Mesodermal cell (in vitro differentiated cells): Measurements from ENCODE around the gene CMPK2.

Experiments
- H3K27ac ChIP-seq: 2 replicates; pipeline ENCODE4 v1.7.0; 2013; ENCODE audit warnings: mild to moderate bottlenecking, low read depth, low read length, moderate library complexity; ENCODE audit not compliant: severe bottlenecking
- H3K36me3 ChIP-seq: 2 replicates; pipeline ENCODE4 v1.7.1; 2013; ENCODE audit warnings: mild to moderate bottlenecking, low read length, moderate library complexity; ENCODE audit not compliant: control insufficient read depth, insufficient read depth
- H3K4me1 ChIP-seq: one replicate; pipeline ENCODE4 v1.7.1; 2013; ENCODE audit warnings: mild to moderate bottlenecking, low read length; ENCODE audit not compliant: insufficient read depth, control insufficient read depth, poor library complexity, severe bottlenecking
- H3K4me3 ChIP-seq: 2 replicates; pipeline ENCODE4 v1.7.0; 2013; ENCODE audit warnings: low read length, control low read depth, mild to moderate bottlenecking; ENCODE audit not compliant: insufficient read depth, poor library complexity, severe bottlenecking; ENCODE audit errors: extremely low read depth
- H3K9me3 ChIP-seq: 2 replicates; pipeline ENCODE4 v1.7.1; 2013; ENCODE audit warnings: mild to moderate bottlenecking, low read length, moderate library complexity; ENCODE audit not compliant: control insufficient read depth
- WGBS, 2 experiments: methylation state at CpG; one replicate each; pipeline ENCODE4 v1.1.5; 2013; ENCODE audit warnings: missing lambda C conversion rate in 2 of 2; ENCODE audit not compliant: insufficient coverage in 2 of 2; 5-methylcytosine and 5-hydroxymethylcytosine counted together

CMPK2 gene

DNA sequence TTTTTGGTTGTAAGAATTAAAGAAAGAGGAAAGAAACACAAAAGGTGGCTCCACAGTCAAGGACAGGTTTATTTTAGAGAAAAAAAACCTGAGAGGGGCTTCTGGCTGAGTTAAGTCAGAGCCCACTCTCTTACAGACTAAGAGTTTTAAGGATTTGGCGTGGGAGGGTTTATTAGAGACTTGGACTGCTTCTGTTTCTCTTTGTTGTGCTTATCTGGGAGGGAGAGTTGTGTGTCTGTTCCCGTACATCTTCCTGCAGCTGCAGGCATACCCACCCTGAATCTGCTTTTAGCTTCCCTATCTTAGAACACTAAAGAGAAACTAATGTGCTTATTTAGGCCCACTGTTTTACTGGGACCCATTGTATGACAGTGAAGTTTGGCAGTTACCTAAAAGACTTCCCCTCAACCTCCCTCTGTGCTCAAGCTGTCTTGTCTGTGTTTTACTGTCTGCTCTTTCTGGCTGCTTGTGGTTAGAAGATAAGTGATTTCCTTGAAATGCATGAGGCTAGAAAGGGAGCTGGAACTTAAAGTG lies 14.6 kb upstream of the CMPK2 start:
- no peak overlapping the region for H3K27ac ChIP-seq
- no peaks in the 10 kb centered on the region for H3K36me3 ChIP-seq
- H3K9me3 ChIP-seq: peaks cover 6% of the 10 kb centered on the region
- no peak overlapping the region for H3K4me3 ChIP-seq
- H3K4me1 ChIP-seq: no peaks in the 10 kb centered on the region
- 86% methylated on average over 1 of the region's 2 CpGs; no CpG with 5 or more reads in 1 of the 2 experiments for WGBS, 2 experiments

GRCh38 chr2:6879011-6879410 lies 13.3 kb upstream of the CMPK2 start:
- no peaks in the 10 kb centered on the region for H3K36me3 ChIP-seq
- no peak overlapping the region for H3K27ac ChIP-seq
- WGBS, 2 experiments: 82 to 86% methylated on average over 1 to 2 of the region's 2 CpGs
- H3K4me1 ChIP-seq: no peaks in the 10 kb centered on the region
- no peak overlapping the region for H3K4me3 ChIP-seq
- H3K9me3 ChIP-seq: peaks cover 14% of the 10 kb centered on the region

DNA sequence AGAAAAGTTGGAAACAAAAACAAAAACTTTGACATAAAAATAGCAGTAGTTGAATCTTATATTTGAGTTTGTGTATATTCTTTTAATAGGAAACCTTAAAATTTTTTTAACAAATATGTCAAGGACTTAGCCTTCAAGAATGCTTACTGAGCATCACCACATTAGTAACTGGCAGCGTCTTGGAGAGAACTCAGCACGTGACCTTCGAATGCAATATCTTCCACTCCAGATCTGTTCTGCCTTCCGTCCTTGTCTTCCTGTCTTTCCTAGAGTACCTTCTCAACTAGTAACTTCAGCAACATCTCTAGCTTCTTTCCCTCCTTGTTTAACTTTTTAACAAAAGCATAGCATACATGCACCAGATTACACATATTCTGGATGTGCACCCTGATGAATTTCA lies 12.8 kb upstream of the CMPK2 start:
- 84 to 95% methylated on average over 4 of the region's 4 CpGs for WGBS, 2 experiments
- no peaks in the 10 kb centered on the region for H3K36me3 ChIP-seq
- H3K27ac ChIP-seq: no peak overlapping the region
- peaks cover 17% of the 10 kb centered on the region for H3K9me3 ChIP-seq
- no peaks in the 10 kb centered on the region for H3K4me1 ChIP-seq
- no peak overlapping the region for H3K4me3 ChIP-seq

DNA sequence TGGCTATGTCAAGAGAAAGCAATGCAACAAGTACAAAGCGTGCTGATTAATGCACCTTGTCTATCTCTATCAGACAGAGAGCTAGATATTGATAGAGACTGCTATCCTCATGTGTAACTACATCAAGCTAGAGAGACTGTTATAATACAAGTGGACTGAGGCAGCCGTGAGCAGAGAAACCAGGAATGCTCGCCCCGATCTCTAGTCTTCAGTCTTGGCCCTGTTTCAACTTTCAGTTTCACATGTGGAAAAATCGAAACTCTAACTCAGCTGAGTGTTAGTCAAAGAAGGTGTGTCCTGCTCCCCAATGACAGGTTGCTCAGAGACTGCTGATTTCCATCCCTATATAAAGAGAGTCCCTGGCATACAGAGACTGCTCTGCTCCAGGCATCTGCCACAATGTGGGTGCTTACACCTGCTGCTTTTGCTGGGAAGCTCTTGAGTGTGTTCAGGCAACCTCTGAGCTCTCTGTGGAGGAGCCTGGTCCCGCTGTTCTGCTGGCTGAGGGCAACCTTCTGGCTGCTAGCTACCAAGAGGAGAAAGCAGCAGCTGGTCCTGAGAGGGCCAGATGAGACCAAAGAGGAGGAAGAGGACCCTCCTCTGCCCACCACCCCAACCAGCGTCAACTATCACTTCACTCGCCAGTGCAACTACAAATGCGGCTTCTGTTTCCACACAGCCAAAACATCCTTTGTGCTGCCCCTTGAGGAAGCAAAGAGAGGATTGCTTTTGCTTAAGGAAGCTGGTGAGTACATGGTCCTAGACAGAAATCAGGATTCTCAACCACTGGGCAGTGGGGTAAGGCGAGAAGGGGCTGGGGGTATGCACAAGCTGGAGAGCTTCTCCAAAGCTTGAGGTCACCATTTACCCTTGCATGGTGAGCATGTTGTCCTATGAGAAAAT lies 11.9 kb upstream of the CMPK2 start, which contains the start of gene RSAD2:
Gene RSAD2 (plus strand): TSS at position 376 of the 903 bp plus-strand sequence. CDS start 24 bp downstream, at position 400.
- WGBS, 2 experiments: 87 to 90% methylated on average over 5 to 7 of the region's 10 CpGs
- no peaks in the 10 kb centered on the region for H3K36me3 ChIP-seq
- no peaks in the 10 kb centered on the region for H3K4me1 ChIP-seq
- no peak within 1 kb of the TSS for H3K27ac ChIP-seq
- H3K4me3 ChIP-seq: no peak within 1 kb of the TSS
- peaks cover 17% of the 10 kb centered on the region for H3K9me3 ChIP-seq

DNA sequence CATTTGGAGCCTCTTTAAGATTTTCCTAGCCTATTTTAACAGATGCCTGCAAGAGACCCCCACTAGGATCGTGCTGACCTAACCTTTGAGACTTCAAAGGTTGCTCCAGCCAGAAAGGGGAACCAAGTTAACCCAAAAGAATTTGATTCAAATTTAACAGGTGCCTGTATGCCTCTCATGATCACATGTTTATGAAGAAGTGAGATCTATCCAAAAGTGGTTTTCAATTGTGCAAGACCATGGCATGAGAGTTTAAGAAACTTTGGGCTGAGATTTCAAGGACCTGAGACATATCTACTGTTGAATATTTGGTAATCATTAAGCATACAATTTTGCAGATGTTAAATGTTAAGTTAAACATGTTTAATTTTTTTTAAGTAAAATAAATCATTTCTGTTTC lies 10.6 kb upstream of the CMPK2 start:
- H3K36me3 ChIP-seq: no peaks in the 10 kb centered on the region
- no peak overlapping the region for H3K4me3 ChIP-seq
- WGBS, 2 experiments: 50% methylated on average over 1 of the region's 1 CpG; no CpG with 5 or more reads in 1 of the 2 experiments
- no peaks in the 10 kb centered on the region for H3K4me1 ChIP-seq
- no peak overlapping the region for H3K27ac ChIP-seq
- peaks cover 17% of the 10 kb centered on the region for H3K9me3 ChIP-seq

DNA sequence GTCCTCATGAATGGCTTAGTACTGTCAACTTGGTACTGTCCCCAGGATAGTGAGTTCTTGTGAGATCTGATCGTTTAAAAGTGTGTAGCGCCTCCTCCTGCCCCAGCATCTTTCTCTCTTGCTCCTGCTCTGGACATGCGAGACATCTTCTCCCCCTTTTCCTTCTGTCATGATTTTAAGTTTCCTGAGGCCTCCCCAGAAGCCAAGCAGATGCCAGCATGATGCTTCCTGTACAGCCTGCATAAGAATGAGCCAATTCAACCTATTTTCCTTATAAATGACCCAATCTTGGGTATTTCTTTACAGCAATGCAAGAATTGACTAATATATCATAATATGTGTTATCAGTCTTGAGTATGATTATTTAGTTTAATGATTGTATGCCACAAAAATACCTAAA lies 8.3 kb upstream of the CMPK2 start:
- Histone ChIP-seq H3K9me3 (peaks cover 11% of the 10 kb centered on the region), H3K4me3 (no peak overlapping the region)
- WGBS, 2 experiments: 78% methylated on average over 1 of the region's 3 CpGs; no CpG with 5 or more reads in 1 of the 2 experiments

DNA sequence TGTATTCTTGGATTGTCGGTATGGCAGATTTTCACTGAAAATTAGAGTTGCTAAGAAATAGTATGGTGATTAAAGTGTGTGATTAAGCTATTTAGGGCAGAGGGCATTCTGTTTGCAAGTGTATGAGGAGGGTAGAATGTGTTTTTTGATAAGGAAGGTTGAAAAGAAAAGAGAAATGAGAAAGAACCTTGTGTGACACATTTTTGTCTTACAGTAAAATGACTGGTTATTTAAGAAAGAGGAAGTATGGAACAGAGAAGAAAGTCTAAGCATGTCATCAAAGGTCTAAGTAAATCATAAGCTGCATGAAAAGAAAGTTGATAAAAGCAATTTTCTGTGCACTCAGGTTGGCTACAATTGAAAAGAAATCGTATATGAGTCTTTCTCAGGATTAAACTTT lies 6.7 kb upstream of the CMPK2 start:
- Histone ChIP-seq H3K27ac (no peak overlapping the region), H3K4me1 (no peaks in the 10 kb centered on the region), H3K9me3 (peaks cover 11% of the 10 kb centered on the region), H3K4me3 (no peak overlapping the region), H3K36me3 (no peaks in the 10 kb centered on the region)
- WGBS, 2 experiments: 90 to 100% methylated on average over 1 of the region's 2 CpGs

More for the DNA sequence above, 8.3 kb upstream of the CMPK2 start:
- no peaks in the 10 kb centered on the region for H3K36me3 ChIP-seq
- H3K27ac ChIP-seq: no peak overlapping the region
- H3K4me1 ChIP-seq: no peaks in the 10 kb centered on the region

GRCh38 chr2:6866982-6867381 lies 1.3 kb upstream of the CMPK2 start:
- Histone ChIP-seq H3K4me3 (no peak overlapping the region), H3K9me3 (no peaks in the 10 kb centered on the region), H3K27ac (no peak overlapping the region), H3K36me3 (no peaks in the 10 kb centered on the region), H3K4me1 (no peaks in the 10 kb centered on the region)
- 80 to 88% methylated on average over 5 of the region's 7 CpGs for WGBS, 2 experiments

- Histone ChIP-seq H3K27ac (no peak overlapping the region), H3K36me3 (no peaks in the 10 kb centered on the region), H3K4me3 (peak overlapping the region; percentile 51), H3K4me1 (no peaks in the 10 kb centered on the region), H3K9me3 (no peaks in the 10 kb centered on the region)
- 0 to 6% methylated on average over 8 of the region's 9 CpGs for WGBS, 2 experiments
Measured at GRCh38 chr2:6866275-6866671, 566 bp upstream of the CMPK2 start.

DNA sequence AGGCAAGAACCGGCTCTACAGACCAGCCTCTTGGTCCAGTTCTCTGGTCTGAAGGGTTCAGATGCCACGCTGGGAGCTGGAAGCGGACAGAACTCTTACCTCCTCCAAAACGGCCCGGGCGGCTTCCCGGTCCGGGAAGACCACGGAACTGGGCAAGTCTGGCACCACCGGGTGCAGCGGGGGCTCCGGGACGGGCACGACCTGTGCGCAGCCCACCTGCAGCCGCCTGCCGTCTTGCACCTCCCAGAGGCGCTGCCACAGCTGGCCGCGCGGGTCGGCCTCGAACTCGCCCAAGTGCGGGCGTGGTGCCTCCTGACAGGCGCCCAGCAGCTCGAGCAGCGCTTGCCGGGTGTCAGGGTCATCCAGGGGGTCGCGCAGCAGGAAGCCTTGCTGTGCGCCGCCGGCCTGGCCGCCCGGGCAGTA lies 773 bp downstream of the CMPK2 start:
- no peaks in the 10 kb centered on the region for H3K9me3 ChIP-seq

More for the DNA sequence above, 773 bp downstream of the CMPK2 start:
- no peaks in the 10 kb centered on the region for H3K36me3 ChIP-seq
- H3K27ac ChIP-seq: no peak overlapping the region
- no peaks in the 10 kb centered on the region for H3K4me1 ChIP-seq
- 15 to 21% methylated on average over 21 to 33 of the region's 37 CpGs for WGBS, 2 experiments
- peak overlapping the region; percentile 51 for H3K4me3 ChIP-seq
